Parietal lobe (tissue), 1 donor: ENCODE data around the gene MXD3. TPM values are rescaled to one million over a fixed set of nuclear protein-coding genes. Genes with fewer than 3 reads are reported as not detected.

ENCODE experiments used
- total RNA-seq: library from RNA; depleted of rRNA; stranded (reverse); fragments of >200 nt; gene quantifications from one replicate; pipeline ENCODE4 v1.2.3, GENCODE V29; 2014

The MXD3 gene
- 10.3 TPM for total RNA-seq

DNA sequence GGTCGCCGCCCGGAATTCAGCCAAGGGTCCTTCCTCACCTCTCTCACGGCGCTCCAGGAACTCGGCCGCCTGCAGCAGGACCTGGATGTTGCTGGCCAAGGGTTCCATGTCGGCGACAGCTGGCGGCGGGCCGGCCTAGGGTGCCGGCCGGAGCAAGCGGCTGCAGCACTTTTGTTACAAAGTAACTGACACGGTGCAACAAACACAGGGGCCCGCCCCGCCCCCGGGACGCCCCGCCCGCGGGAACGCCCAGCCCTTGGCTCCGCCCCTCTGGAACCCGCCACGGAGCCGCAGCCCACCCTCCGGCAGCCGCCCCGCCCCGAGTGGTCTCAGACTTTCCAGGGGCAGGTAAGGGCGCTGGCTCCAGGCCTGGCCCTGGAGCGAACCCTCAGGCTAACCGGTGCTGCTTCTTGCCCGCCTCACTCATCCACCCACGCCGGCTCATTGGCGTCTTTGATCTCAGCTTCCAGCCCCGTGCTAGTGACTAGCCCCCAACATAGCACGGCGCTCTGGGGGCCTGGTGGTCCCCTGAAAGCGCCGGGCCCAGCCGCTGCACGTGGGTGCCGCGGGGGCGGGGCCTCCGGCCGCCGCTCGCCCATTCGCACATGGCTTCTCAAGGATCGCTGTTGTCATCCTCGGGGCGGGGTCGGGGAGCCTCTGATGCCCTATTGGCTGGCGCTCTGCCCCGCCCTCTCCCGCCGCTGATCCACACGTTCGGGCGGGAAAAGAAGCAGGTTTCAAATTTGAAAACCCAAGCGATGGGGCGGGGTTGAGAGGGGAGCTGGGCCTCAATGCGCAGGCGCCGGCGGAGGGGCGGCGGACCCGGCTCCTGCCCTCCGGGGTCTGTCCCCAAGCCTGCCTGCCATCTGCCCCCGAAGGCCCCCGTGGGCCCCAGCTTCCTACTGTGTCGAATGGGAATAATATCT lies at the start of gene MXD3:
Gene MXD3, minus strand, starts transcription at position 176 of the 926 bp plus-strand sequence. Its CDS starts 68 bp downstream, at position 108.

GRCh38 chr5:177357459-177358351 lies 46.0 kb upstream of the MXD3 start, which contains the start of gene RGS14:
Gene RGS14 (plus strand): TSS chr5:177357924. CDS start chr5:177358025, 101 bp downstream.

DNA sequence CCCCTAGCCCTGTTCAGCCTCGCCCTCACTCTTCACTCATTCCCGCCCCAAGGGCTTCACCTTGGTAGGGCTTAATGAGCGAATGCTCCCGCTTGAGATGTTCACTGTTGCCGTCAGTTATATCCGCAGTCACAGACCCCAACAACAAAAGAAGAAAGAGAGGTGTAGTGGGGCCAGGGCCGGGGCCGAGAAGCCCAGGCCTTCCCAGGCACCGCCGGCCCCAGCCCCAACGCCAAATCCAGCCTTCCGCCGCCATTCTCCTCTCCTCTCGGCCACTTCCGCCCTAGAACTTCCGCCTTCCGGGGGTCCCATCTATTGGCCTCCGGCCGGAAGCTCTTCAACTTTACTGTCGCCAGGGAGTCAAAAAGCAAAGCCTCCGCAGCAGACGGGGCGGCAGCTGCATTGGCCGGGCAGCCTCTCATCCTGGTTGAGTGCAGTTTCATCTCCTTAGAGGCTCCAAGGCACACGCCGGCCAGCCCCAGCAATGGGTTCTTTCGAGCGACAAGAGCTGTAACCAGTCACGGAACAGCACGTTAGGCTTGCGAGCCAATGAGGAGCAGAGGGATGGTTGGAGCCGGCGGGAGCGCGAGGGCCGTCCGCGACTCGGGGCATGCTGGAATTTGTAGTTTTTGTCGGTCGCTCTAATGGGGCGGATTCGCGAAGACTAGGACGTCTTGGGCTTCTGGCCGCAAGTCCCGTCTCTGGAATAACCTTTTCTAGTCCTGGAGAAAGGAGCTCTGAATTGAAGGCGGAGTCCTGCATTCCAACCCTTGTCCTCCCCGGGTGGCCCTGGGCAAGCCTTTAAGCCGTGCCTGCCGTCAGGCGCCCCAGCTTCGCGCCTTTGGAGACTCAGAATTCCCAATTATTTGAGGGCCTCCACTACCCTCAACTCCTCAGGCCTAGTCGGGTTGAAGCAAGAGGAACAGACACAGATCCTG lies 40.0 kb upstream of the MXD3 start, which contains the start of gene LMAN2:
Gene LMAN2, minus strand, starts transcription at position 277 of the 938 bp plus-strand sequence. Its CDS starts 21 bp downstream, at position 256.

DNA sequence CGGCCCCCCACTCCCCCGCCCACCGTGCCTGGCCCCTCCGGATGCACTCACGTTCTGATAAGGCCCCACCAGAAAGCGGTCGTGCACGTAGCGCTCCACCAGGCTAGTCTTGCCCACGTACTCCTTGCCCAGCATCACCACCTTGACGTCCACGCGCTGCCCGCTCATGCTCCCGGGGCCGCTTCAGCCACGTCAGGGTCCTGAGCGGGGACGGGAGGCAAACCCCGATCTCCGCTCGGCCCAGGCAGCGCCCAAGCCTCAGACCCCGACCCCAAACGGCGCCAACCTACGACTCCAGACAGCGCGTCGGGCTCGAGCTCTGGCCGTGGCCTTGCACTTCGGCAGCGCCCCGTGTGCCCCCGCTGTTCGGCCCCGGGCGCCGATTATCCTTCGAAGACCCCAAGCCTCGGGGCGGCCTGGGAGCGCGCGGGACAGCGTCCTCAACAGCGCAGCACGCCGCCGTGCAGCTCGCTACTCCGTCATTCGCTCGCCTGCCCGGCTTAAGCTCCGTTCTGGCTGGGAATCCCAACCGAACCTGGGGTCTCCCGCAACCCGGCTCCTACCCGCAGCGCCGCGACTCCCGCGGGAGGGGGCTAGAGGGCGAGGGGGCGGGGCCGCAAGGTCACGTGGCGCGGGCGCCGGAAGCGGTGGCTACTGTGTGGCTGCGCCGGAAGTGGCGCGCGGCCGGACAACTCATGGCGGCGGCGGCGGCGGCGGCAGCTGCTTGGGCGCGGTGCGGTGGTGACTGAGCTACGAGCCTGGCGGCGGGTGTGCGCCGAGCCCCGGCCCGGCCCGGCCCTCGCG lies 8.4 kb downstream of the MXD3 start, which contains the start of the genes PRELID1 and RAB24:
Gene PRELID1, plus strand, starts transcription at position 679 of the 804 bp plus-strand sequence. CDS start 187 bp downstream, outside the sequence.
Gene RAB24, minus strand, starts transcription at position 599 of the 804 bp plus-strand sequence. Its CDS starts 431 bp downstream, at position 168.

Other genes with a start within 250 kb of the MXD3 start
- 4.1 TPM for gene FGFR4, start 225.0 kb downstream of the MXD3 start, total RNA-seq
- gene NSD1, start 178.1 kb downstream of the MXD3 start, total RNA-seq: 126 TPM
- 13.8 TPM for gene RAB24, start 8.2 kb downstream of the MXD3 start, total RNA-seq
- gene PRELID1, start 8.1 kb downstream of the MXD3 start, total RNA-seq: 29.7 TPM
- gene LMAN2, start 39.8 kb upstream of the MXD3 start, total RNA-seq: 93.0 TPM
- gene RGS14, start 46.0 kb upstream of the MXD3 start, total RNA-seq: 5.0 TPM
- gene SLC34A1, start 72.5 kb upstream of the MXD3 start, total RNA-seq: not detected
- gene PFN3, start 88.8 kb upstream of the MXD3 start, total RNA-seq: 1.6 TPM
- gene F12, start 97.7 kb upstream of the MXD3 start, total RNA-seq: 3.4 TPM
- 24.1 TPM for gene GRK6, start 114.8 kb upstream of the MXD3 start, total RNA-seq
- gene PRR7, start 134.9 kb upstream of the MXD3 start, total RNA-seq: 11.9 TPM
- gene DBN1, start 161.7 kb upstream of the MXD3 start, total RNA-seq: 224 TPM
- gene PDLIM7, start 185.7 kb upstream of the MXD3 start, total RNA-seq: 9.1 TPM
- gene DOK3, start 197.9 kb upstream of the MXD3 start, total RNA-seq: 9.1 TPM
- gene DDX41, start 205.1 kb upstream of the MXD3 start, total RNA-seq: 92.6 TPM
- gene FAM193B, start 242.7 kb upstream of the MXD3 start, total RNA-seq: 60.4 TPM